ENCODE measurements around the gene MCC.

DNA sequence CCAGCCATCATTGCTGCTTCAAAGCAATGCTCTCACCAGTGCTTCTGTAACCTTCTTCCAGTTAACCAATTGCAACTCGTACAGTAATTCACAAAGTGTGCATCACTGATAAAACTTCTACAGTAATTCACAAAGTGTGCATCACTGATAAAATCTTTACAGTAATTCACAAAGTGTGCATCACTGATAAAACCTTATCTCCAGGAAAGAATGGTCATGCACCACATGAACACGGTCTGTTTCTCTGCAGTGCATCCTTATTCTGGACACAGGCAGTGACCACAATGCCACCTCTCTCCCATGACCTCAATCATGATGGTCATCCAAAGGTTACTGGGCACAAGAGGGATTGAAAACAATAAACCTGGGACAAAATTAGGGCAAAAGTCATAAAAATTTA is 207.1 kb downstream of the MCC start:
- TF ChIP-seq EZH2 (IDR thresholded peaks at IDR 0.05; ENCODE audit: low read length, missing control alignments): no peak
- TF ChIP-seq, protein P1, sequence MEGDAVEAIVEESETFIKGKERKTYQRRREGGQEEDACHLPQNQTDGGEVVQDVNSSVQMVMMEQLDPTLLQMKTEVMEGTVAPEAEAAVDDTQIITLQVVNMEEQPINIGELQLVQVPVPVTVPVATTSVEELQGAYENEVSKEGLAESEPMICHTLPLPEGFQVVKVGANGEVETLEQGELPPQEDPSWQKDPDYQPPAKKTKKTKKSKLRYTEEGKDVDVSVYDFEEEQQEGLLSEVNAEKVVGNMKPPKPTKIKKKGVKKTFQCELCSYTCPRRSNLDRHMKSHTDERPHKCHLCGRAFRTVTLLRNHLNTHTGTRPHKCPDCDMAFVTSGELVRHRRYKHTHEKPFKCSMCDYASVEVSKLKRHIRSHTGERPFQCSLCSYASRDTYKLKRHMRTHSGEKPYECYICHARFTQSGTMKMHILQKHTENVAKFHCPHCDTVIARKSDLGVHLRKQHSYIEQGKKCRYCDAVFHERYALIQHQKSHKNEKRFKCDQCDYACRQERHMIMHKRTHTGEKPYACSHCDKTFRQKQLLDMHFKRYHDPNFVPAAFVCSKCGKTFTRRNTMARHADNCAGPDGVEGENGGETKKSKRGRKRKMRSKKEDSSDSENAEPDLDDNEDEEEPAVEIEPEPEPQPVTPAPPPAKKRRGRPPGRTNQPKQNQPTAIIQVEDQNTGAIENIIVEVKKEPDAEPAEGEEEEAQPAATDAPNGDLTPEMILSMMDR (conservative IDR thresholded peaks at IDR 0.05 in 1 of 2, IDR thresholded peaks at IDR 0.05 in 1 of 2; ENCODE audit: low read depth in 1 of 2, low read length in 2 of 2): no peak
